Measurements from ENCODE around the gene IFNL1. TPM values are rescaled to one million over a fixed set of nuclear protein-coding genes. Genes with fewer than 3 reads are reported as not detected.
A peak's percentile ranks its signal among the peaks of the same experiment; 100 is the strongest.

The IFNL1 gene
- total RNA-seq, 2 experiments from 2014 or later = not detected

DNA sequence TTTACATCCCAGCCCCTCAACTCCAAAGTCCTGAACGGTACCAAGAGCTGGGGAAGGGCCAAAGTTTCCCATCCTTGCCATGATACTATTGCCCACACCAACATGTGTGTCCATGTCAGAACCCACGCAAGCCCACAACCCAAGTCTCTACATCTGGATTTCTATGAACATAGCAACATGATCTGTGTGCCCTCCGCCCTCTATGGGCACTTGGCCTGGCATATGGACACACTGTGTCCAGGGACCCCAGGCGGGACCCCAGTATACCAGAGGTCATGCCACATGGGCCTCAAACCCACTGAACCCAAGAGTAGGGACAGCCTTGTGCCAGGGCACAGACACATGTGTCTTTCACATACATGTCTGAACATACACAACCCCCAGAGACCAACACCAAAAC lies 22.5 kb downstream of the IFNL1 start:
- Histone ChIP-seq H3K9me2 (ENCODE audit: insufficient read depth, low read length) (no peaks in the 10 kb centered on the region), H3K36me3 (ENCODE audit: insufficient read depth, low read length) (no peaks in the 10 kb centered on the region), H3K4me1 (ENCODE audit: insufficient read depth, low read length, poor library complexity, severe bottlenecking) (no peaks in the 10 kb centered on the region), H2AFZ (ENCODE audit: low read length) (no peak overlapping the region), H4K20me1 (ENCODE audit: insufficient read depth, low read length) (no peaks in the 10 kb centered on the region), H3K9me3 (ENCODE audit: low read length) (no peaks in the 10 kb centered on the region), H3K27ac (ENCODE audit: low read depth, low read length, poor library complexity, severe bottlenecking) (no peak overlapping the region), H3K4me2 (ENCODE audit: low read length) (no peak overlapping the region), H3K4me3 (ENCODE audit: low read depth, low read length, poor library complexity, severe bottlenecking) (no peak overlapping the region), H3K79me2 (ENCODE audit: insufficient read depth, low read depth, low read length) (no peaks in the 10 kb centered on the region)
- no TSS peak for BruUV-seq (replicated peaks)
- intact Hi-C loops (cut with micrococcal nuclease; ENCODE audit: unreplicated experiment) = no loop called here
- POLR2A ChIA-PET = no interaction called here
- TF ChIP-seq, protein P1, sequence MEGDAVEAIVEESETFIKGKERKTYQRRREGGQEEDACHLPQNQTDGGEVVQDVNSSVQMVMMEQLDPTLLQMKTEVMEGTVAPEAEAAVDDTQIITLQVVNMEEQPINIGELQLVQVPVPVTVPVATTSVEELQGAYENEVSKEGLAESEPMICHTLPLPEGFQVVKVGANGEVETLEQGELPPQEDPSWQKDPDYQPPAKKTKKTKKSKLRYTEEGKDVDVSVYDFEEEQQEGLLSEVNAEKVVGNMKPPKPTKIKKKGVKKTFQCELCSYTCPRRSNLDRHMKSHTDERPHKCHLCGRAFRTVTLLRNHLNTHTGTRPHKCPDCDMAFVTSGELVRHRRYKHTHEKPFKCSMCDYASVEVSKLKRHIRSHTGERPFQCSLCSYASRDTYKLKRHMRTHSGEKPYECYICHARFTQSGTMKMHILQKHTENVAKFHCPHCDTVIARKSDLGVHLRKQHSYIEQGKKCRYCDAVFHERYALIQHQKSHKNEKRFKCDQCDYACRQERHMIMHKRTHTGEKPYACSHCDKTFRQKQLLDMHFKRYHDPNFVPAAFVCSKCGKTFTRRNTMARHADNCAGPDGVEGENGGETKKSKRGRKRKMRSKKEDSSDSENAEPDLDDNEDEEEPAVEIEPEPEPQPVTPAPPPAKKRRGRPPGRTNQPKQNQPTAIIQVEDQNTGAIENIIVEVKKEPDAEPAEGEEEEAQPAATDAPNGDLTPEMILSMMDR (conservative IDR thresholded peaks at IDR 0.05; ENCODE audit: low read length) = no peak
- TF ChIP-seq EZH2phosphoT487 (IDR thresholded peaks at IDR 0.05; ENCODE audit: borderline replicate concordance, low read depth, low read length) = no peak
- CTCF ChIA-PET (ENCODE audit: unreplicated experiment) = no interaction called here
- DNase-seq (ENCODE audit: low spot score) = no peak

DNA sequence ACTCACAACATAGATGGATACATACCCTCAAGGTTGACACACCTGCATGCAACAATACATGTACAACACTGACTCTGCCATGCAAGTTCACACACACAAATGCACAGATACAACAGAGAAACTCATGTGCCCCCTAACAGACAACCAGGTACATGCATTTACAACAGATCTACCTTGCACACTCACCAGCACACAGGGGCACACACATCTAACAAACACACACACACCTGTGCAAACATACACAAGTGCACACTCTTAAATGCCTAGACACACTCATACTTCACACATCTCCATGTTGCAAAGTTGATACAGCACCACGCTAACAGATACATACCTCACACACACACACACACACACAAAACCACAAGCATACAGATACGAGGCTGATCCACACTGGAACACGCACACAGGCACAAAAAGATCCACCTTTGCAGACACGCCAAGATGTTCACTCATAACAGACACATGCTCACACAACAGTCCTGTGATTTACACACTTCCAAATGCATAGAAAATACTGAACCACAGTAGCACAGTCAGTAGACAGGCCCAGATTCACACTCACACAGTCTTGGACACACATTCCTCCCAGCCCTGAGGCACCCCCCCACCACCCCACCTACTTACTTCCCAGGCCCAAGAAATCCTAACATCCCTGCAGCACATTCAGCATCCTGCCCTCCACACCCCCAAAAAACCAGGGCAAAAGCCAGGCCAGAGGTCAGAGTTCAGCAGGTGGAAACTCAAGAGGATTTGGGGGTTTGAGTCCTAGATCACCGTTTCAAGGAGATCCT lies 23.1 kb downstream of the IFNL1 start:
- no peak overlapping the region for H2AFZ ChIP-seq (ENCODE audit: low read length)
- H3K4me3 ChIP-seq (ENCODE audit: low read depth, low read length, poor library complexity, severe bottlenecking) = no peak overlapping the region
- H3K36me3 ChIP-seq (ENCODE audit: insufficient read depth, low read length) = no peaks in the 10 kb centered on the region
- ChIA-PET POLR2A (no interaction called here), CTCF (ENCODE audit: unreplicated experiment) (no interaction called here)
- H4K20me1 ChIP-seq (ENCODE audit: insufficient read depth, low read length) = no peaks in the 10 kb centered on the region
- TF ChIP-seq EZH2phosphoT487 (IDR thresholded peaks at IDR 0.05; ENCODE audit: borderline replicate concordance, low read depth, low read length) = no peak
- TF ChIP-seq, protein P1 (conservative IDR thresholded peaks at IDR 0.05; ENCODE audit: low read length) = no peak
- no peak for DNase-seq (ENCODE audit: low spot score)
- no TSS peak for BruUV-seq (replicated peaks)
- intact Hi-C loops (cut with micrococcal nuclease; ENCODE audit: unreplicated experiment) = no loop called here
- H3K4me2 ChIP-seq (ENCODE audit: low read length) = peak overlapping the region; percentile 6; the same call in 1 of the 2 replicates
- H3K79me2 ChIP-seq (ENCODE audit: insufficient read depth, low read depth, low read length) = no peaks in the 10 kb centered on the region
- no peak overlapping the region for H3K27ac ChIP-seq (ENCODE audit: low read depth, low read length, poor library complexity, severe bottlenecking)
- no peaks in the 10 kb centered on the region for H3K9me3 ChIP-seq (ENCODE audit: low read length)
- no peaks in the 10 kb centered on the region for H3K4me1 ChIP-seq (ENCODE audit: insufficient read depth, low read length, poor library complexity, severe bottlenecking)
- no peaks in the 10 kb centered on the region for H3K9me2 ChIP-seq (ENCODE audit: insufficient read depth, low read length)

DNA sequence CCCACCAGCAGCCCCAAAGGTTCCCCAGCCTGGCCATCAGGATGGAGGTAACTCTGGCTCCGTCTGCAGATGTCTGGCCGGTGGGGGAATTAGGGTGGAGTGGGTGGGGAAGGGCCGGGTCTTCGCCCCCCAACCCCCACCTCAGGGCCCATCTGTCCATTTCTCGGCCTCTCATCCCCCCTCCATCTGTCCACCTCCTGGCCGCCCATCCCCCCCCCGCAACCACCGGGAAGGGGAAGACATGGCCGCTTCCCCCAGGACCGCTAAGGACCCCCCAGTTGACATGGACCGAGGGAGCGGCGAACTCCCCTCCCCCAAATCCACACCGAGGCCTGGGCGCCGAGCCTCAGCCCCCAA lies 23.7 kb downstream of the IFNL1 start:
- H3K9me3 ChIP-seq (ENCODE audit: low read length) = no peaks in the 10 kb centered on the region
- H4K20me1 ChIP-seq (ENCODE audit: insufficient read depth, low read length) = no peaks in the 10 kb centered on the region
- no peaks in the 10 kb centered on the region for H3K9me2 ChIP-seq (ENCODE audit: insufficient read depth, low read length)
- no peak overlapping the region for H2AFZ ChIP-seq (ENCODE audit: low read length)
- CTCF ChIA-PET (ENCODE audit: unreplicated experiment) = no interaction called here
- no peaks in the 10 kb centered on the region for H3K79me2 ChIP-seq (ENCODE audit: insufficient read depth, low read depth, low read length)
- no peak overlapping the region for H3K4me3 ChIP-seq (ENCODE audit: low read depth, low read length, poor library complexity, severe bottlenecking)
- intact Hi-C loops (cut with micrococcal nuclease; ENCODE audit: unreplicated experiment) = no loop called here
- POLR2A ChIA-PET = no interaction called here
- peak overlapping the region; percentile 6; the same call in 1 of the 2 replicates for H3K4me2 ChIP-seq (ENCODE audit: low read length)
- TF ChIP-seq, protein P1 (conservative IDR thresholded peaks at IDR 0.05; ENCODE audit: low read length) = no peak
- TF ChIP-seq EZH2phosphoT487 (IDR thresholded peaks at IDR 0.05; ENCODE audit: borderline replicate concordance, low read depth, low read length) = no peak
- H3K4me1 ChIP-seq (ENCODE audit: insufficient read depth, low read length, poor library complexity, severe bottlenecking) = no peaks in the 10 kb centered on the region
- no peak for DNase-seq (ENCODE audit: low spot score)
- no peak overlapping the region for H3K27ac ChIP-seq (ENCODE audit: low read depth, low read length, poor library complexity, severe bottlenecking)
- no peaks in the 10 kb centered on the region for H3K36me3 ChIP-seq (ENCODE audit: insufficient read depth, low read length)
- no TSS peak for BruUV-seq (replicated peaks)
